SW480 (cell line): ENCODE measurements around the gene SYTL3.
"Not testable (repeated sequence)": the region's sequence is repeated elsewhere in the genome, so short reads cannot be mapped to it uniquely, and the experiment has no call there.

Experiments
- DNase-seq: peaks from one replicate; pipeline ENCODE4 v3.0.0-alpha.2; 2016; ENCODE audit warnings: low spot score

SYTL3 gene

DNA sequence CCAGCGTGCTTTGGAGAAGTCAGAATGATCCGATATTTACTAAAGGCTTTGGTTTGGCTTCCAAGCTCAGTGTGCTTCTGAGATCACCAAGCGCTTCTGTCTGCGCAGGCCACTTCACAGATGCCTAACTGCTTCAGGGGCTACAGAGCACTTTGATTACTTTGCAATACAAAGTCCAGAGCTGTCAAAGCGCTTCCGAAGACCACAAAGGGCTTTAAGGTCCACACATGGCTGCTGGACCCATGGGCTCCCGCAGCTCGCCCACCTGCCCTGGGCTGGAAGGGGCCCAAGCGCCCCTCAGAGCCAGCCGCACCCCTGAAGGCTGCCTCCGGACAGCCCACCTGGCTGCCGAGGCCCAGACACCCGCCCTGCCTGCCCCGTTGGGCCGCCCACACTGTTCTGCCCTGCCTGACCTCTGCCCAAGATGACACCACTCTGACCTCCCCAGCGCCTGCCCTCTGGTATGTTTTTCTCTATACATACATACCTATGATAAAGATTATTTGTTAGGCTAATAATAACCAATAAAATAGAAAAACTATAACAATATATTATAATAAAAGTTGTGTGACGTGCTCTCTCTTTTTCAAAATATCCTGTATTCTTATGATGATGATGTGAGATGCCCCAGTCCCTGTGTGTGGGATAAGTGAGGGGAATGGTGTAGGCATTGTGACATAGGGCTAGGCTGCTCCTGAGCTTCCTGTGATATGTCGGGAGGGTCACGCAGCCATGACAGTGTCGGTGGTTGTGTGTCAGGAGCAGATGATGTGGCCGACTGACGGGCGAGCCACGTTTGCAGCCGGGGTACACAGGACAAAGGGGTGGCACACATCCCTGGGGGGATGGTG, 27.9 kb upstream of the SYTL3 start:
- no peak for DNase-seq

DNA sequence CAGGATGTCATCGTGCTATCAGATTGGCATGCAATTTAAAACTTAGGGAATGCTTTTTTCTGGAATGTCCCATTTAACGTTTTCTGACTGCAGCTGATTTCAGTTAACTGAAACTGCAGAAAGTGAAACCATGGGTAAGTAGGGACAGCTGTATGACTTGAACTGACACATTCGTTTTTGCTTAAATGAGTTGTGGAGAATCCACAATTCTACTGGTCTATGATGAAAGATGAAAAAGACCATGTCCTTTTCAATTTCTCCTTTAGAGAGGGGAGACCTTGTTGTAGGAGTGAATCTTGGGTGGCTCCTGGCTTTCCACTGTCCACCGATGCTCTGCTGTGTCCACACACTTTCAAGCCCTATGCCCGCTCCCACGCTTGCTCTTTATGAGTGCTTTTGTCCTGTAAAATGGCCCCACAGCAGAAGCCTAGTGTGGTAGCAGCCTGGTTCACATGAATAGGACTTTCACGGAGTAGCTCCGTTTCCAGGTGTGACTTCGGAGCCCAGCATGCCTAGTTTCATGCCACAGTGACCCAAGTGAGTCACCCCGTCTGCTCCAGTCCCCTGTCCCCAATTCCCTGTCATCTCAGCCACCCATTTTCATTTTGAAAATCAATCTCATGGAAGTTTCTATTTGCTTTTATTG, 27.2 kb upstream of the SYTL3 start:
- no peak for DNase-seq

DNA sequence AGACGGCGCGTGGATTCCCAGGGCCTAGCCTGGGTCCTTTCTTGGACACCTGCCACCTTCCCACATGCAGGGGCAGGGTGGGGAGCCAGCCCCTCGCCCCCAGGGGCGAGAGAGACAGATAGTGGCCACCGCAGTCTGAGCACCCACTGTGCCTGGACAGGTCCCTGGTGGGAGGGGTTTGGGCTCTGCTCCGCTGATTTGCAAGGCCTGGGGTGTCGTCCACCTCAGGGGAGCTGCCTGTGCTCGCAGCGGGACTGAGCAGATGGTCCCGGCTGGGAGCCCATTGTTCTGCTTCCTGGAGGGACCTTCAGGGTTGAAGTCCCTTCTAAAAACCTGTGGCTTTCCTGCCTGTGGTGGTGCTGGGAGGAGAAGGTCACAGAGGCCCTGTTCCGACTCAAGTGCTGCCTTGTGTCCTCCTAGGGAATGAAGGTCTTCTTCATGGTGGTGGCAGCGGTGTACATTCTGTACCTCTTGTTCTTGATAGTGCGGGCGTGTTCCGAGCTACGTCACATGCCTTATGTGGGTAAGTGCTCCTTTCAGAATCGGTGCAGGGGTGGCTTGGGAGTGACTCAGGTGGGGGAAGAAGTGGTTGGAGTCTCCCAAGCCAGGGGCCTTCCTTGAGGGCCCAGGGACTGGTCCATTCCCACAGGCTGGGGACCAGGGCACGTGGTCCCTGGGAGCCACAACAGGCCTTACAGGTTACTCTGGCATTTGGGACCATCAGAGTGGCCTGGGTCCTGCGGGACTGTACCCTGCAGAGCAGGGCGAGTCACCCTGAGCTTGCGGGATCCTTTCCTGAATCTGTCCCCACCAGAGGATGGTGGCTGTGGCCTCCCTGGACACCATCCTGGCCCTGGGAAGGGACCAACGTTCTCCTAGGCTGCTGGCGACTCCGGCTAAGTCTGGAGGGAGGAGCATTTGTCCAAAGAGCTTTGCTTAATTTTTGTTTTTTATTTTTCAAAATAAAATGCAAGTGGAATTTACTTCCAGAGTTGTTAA, 24.9 kb upstream of the SYTL3 start:
- no peak for DNase-seq

DNA sequence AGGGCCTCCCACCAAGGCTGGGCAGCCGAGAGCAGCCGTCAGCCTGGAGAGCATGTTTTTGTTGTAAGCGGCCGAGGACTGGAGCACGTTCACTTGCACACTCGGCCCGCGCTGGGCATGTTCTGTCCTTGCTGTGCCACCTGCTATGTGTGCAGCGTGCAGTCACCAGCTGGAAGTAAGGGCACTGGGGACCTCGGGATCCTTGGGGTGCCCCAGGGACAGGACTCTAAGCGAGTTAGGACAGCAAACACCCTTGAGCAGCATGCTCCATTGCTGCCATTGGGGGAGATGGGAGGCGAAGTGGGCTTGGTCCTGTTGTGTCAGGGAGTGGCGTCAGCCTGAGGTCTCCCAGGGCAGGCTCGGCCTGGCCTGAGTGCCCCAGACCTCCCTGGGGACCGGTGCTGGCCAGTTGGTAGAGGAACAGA, 24.0 kb upstream of the SYTL3 start:
- DNase-seq, result no peak

DNA sequence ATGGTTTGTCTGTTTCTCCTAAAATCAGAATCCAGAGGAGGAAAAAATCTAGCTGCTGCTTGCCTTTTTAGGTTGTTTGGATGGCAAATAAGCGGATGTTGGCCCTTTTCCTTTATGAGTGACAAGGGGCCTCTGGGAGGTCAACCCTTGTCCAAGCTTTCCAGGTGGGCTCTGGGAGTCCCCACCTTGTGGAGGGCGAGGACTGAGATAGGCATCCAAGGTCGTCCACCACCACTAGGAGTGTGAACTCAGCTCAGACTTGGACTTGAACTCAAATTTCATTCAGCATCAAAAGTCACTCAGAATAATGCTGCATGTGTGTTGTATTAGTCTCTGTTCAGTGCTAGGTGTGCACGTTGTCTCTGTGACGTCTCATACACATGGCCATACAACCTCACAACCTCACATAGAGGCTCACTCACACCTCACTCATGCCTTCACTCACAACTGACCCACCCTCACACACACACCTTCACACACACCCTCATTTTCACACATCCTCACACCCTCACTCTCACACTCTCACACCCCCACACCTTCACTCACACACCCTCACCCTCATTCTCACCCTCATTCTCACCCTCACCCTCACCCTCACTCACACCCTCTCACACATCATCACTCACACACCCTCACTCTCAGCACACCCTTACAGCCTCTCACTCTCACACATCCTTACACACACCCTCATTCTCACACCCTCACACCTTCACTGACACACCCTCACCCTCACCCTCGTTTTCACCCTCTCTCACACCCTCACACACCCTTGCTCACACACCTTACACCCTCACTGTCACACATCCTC, 23.3 kb upstream of the SYTL3 start:
- no peak for DNase-seq

DNA sequence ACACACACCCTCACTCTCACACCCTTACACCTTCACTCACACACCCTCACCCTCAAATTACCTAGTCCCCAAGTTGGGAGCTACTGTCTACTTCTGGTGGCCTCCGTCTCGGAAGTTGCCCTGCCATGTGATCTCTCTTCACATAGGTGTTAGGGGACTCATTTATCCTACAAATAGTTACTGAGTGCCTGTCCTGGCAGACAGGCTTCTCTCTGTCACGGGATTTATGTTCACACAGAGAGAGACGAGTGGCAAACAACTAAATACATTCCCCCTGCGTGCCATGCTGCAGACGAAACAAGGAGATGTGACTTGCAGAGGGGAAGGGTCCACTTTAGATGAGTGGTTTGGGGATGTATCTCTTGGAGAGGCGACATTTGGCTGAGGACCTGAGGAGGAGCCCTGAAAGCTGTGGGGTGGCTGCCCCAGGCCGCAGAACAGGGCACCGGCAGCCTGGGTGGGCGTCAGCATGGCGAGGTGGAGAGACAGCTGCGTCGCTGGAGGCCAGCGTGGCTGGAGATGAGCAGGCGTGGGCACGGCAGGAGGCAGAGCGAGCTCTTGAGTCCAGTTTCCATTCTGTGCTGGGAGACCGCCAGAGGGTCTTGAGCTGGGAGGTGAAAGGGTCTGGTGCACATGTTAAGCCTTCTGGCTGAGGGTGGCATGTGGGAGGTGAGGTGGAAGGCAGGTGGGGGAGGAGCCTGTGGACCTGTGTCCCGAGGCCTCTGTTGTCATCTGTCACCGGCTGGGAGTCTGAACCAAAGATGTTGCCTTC, 22.5 kb upstream of the SYTL3 start:
- no peak for DNase-seq

DNA sequence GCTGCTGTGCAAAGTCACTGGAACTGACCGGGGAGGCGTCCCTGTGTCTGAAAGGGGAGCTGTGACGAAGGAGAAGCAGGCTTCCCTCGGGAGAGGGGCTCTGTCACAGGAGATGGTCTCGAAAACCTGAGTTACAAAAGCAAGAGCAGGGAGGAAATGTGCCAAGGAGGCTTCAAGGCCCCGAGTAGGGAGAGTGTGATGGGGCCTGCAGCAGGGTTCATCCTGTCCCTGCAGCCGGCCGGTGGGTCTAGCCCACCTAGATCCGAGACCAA, 22.0 kb upstream of the SYTL3 start:
- DNase-seq, result no peak

DNA sequence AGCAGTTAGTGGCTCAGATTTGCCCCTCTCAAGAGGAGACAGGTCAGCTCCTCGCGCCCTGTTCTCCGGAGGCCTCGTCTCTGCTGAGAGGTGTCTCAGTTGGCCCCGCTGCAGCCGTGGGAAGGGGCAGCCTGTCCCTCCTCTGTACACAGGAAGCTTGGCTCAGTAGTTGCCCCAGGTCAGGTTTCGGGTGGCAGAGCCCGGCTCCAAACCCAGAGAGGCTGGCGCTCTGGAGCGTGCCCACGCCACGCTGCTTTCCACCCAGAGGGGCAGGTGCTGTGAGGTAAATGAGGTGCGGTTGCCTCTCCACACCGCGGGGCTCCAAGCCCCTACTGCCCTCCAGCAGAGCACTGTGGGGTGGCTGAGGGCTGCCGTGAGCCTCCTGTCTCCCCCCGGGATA, 21.3 kb upstream of the SYTL3 start:
- no peak for DNase-seq

DNA sequence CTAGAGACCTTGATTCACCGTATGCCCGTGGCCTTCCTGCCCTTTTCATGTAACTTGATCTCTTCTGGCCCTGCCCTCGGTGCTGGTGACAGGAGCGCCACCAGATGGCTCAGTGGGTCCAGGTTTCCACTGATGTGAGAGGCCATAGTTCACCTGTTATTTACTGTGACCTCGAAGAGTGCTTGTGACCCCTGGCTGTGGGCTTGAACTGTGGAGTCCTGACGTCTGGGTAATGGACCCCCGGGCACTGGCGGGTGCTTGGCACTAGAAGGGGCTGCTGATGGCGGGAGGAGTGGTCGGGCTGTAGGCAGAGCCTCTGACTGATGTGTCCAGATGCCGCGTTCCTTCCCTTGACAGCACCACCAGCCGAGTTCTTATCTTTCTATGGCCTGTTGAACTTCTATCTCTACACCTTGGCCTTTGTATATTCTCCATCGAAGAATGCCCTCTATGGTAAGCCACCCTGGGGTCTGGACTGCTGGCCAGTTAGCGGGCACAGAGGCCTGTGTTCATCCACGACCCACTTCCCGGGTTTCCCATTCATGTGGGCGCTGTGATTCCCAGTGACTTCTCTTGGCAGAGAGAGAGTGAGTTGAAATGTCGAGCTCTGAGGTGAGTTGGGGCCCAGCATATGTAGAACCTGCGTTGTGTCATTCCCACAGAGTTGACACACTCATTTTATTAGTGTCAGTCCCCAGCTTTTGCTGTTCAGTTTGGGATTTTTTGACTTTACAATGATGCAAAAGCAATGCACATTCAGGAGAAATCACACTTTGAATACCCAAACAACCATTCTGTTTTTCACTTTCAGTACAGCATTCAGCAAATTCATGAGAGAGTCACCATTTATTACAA, 20.3 kb upstream of the SYTL3 start:
- peak; percentile 11 for DNase-seq

DNA sequence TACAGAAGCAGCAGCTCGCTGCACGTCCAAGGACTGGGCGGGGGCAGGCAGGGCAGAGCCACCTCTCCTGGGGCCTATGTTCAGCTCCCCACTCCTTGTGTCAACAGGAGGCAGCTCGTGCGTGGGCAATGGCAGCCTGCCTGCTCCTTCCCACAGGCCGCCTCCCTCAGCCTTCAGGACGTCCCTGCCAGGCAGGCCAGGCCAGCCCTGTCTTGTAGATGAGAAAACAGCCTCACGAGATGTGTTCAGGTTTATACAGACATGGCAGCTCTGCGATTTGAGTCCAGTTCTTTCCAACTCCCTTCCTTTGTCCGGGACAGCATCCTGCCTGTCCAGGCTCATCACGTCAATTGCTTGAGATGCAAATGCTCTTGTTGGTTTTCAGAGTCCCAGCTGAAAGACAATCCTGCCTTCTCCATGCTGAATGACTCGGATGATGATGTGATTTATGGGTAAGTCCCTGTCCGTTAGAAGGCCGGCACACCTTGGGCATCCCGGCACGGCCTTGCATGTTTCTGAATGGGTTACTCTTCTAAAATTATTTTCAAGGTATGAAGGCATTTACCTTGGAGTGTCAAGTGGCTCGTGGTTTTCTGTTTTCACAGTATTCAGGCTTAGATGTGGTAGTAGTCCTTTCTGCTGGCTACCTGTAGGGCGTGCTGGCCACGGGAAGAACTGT, 18.8 kb upstream of the SYTL3 start:
- no peak for DNase-seq

DNA sequence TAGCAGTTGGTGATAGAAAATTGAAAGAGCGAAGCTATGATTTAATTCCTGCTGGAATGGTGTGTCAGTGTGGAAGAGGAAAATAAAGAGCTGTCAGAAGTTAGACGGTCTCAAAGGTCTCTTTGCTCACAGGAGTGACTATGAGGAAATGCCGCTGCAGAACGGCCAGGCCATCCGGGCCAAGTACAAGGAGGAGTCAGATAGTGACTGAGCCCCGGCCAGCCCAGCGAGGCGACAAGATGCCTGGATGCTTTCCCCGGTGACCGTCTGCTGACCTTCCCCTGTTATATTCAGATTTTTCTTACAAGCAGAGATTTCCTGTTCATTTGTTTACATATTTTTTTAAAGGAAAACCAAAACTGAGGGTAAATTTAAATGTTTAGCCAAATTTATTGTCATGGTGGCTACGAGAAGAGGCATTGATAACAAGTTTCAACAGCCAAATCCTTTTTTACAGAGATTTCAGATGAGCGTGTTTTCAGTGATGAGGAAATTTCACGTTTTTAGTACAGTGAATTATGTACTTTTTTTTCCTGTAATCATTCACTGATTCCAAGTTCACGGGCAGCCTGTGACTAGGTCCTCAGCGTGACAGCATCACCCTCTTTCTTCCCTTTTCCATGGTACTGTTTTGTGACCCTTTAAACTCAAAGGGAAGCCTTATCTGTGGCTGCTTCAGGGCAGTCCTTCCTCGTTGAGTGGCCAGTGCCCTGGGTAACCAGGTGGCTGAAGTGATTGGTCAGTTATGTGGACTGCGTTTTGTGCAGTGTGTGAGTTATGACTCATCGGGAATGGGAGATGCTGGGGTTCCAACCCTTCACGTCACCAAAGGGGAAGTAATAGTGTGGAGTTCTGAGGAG, 17.9 kb upstream of the SYTL3 start:
- DNase-seq, result no peak

DNA sequence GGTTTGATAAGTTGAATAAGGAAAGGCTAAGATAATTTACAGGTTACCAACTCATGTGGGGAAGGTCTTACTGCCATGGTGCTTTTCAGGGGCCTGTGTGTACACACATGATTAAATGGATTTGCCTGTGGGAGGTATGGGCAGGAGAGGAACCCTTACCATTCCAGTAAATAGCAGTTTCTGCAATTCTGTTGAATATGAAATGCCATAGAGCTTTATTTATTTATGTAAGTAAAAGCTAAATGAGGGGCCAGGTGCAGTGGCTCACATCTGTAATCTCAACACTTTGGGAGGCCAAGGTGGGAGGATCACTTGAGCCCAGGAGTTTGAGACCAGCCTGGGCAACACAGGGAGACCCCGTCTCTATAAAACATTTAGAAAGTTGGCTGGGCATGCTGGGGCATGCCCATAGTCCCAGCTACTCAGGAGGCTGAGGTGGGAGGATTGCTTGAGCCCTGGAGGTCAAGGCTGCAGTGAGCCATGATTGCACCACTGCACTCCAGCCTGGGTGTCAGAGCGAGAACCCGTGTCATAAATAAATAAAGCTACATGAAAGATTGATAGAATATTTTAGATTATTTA, 17.2 kb upstream of the SYTL3 start:
- DNase-seq, result not testable (repeated sequence)

DNA sequence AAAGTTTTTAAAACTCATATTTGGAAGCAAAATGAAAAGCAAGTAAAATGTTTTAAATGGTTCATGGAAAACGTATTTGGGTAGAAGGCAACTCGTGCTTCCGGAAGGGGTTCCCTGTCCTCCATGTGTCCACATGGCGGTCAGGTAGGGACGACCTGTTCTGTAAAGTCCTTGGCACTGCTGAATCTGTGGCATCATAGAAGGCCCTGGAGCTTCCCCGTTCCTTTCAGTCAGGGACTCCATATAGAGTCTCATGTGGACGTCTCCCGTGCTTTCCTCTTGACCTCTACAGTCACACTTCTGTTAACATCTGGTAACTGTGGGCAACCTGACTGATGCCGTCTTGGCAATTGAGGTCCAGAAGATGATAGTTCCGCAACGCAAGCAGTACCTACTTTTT, 16.7 kb upstream of the SYTL3 start:
- DNase-seq, result no peak

DNA sequence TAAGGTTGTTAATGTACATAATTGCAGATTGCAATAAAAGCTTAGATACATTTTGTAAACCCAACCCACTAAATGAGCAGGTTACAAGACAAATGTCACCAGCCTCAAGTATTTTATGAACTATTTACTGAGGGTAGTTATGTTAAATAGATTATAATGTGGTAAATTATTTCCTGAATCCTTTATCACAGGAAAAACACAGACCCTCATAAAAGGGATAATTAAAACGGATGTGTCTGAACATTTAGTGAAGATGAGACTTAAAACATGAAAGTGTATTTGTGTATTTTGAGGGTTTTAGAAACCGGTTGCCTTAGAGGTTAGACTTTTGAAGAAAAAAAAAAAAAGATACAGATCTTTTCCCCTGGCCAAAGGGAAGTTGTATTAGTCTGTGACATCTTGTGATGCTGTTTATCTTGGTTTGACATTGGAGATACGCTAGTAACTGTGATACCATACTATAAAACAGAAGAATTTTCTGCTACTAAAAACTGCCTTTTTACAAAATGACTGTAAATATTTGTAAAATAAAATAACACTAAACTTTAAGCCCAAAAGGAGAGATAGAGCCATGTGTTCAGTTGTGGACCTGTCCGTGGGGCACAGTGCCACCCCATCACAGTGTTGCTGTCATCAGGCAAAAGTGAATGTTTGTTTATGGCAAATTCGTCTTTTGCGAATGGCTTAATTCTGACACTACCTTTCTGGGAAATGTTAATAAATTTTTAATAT, 15.0 kb upstream of the SYTL3 start:
- DNase-seq, result no peak

DNA sequence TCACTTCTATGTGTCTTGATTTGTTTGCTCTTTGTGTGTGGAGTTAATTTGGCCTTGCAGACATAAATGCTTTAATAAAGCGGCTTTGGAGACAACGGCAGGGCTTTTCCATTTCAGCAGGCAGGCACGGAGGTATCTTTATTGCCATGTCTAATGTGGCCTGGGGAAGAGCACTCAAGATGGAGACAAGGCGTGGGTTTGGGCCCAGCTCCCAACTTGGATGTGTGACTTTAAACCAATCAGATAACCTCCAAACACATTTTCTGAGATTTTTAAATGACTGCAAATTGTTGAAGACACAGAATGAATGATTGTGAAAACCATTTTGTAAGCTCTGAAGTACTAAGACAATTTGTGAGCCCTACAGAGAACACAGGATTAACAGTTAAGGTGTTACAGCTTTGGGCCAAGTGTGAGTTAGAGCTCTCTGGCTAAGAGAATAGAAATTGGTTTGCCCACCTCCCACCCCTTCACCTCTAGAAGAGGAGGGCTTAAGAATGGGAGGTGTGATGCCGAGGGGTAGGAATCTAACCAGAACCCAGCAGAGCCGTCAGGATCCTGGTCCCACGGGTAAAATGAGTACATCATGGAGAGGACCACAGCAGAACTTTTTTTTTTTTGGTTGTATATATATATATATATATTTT, 14.3 kb upstream of the SYTL3 start:
- no peak for DNase-seq

DNA sequence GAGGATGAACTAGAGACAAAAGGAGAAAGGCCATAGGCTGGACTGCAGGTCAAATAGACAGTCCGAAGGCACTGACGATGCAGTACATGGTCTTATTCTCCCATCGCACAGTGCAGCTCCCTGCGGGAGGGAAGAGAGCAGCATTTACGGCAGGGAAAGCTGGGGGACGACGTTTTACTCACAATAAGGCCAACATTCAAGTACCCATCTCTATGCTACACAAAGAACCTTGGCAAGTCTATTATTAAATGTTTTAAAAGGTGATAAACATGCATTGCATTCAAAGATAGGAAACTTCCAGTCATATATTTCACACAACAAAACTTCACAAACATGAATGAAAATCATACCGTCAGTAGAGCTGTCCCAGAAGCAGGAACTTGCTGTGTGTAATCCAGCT, 13.1 kb upstream of the SYTL3 start:
- no peak for DNase-seq

DNA sequence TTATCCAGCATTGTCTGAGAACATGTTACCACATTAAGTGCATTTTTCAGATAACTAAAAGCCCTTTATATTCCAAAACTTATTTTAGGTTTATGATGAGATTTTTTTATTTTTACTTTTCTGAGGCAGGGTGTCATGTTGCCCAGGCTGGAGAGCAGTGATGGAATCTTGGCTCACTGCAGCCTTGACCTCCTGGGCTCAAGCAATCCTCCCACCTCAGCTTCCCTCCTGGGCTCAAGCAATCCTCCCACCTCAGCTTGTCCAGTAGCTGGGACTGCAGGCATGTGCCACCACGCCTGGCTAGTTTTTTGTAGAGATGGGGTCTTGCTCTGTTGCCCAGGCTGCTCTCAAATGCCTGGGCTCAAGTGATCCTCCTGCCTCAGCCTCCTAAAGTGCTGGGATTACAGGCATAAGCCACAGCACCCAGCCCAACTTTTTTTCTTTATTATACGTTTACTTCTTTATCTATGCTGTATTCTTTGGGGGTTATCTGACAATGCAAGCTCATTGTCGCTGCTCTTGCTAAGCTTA, 11.5 kb upstream of the SYTL3 start:
- DNase-seq, result no peak
